ENCODE measurements around the gene ZBTB8A. TPM values are rescaled to one million over a fixed set of nuclear protein-coding genes. Genes with fewer than 3 reads are reported as not detected.
"Not testable (repeated sequence)": the region's sequence is repeated elsewhere in the genome, so short reads cannot be mapped to it uniquely, and the experiment has no call there.

The ZBTB8A gene
- polyA plus RNA-seq, 3 donors: 16.5 to 17.1 (median 16.9) TPM

GRCh38 chr1:32606565-32607371 is 67.5 kb downstream of the ZBTB8A start:
- no peak for DNase-seq (ENCODE audit: extremely low read depth in 1 of 11, low read depth in 9 of 11, low spot score in 4 of 11)

GRCh38 chr1:32609180-32609579 is 70.0 kb downstream of the ZBTB8A start:
- DNase-seq (ENCODE audit: extremely low read depth in 1 of 11, low read depth in 9 of 11, low spot score in 4 of 11): no peak

- no peak for DNase-seq (ENCODE audit: extremely low read depth in 1 of 11, low read depth in 9 of 11, low spot score in 4 of 11)
Observed at GRCh38 chr1:32611859-32612188, 72.6 kb downstream of the ZBTB8A start.

- peak in 10 of 11 donors; percentile 15 to 59 (median 38) for DNase-seq (ENCODE audit: extremely low read depth in 1 of 11, low read depth in 9 of 11, low spot score in 4 of 11)
Observed at GRCh38 chr1:32612189-32612881, 73.1 kb downstream of the ZBTB8A start.

- DNase-seq (ENCODE audit: extremely low read depth in 1 of 11, low read depth in 9 of 11, low spot score in 4 of 11): no peak
Observed at GRCh38 chr1:32613472-32613871, 74.2 kb downstream of the ZBTB8A start.

GRCh38 chr1:32618673-32619221 is 79.5 kb downstream of the ZBTB8A start:
- no peak for DNase-seq (ENCODE audit: extremely low read depth in 1 of 11, low read depth in 9 of 11, low spot score in 4 of 11)

GRCh38 chr1:32619701-32620485 is 80.7 kb downstream of the ZBTB8A start:
- DNase-seq (ENCODE audit: extremely low read depth in 1 of 11, low read depth in 9 of 11, low spot score in 4 of 11): peak in 3 of 11 donors; percentile 1 to 9 (median 6)

GRCh38 chr1:32622205-32622604 is 83.0 kb downstream of the ZBTB8A start:
- DNase-seq (ENCODE audit: extremely low read depth in 1 of 11, low read depth in 9 of 11, low spot score in 4 of 11): no peak

- no peak for DNase-seq (ENCODE audit: extremely low read depth in 1 of 11, low read depth in 9 of 11, low spot score in 4 of 11)
Observed at GRCh38 chr1:32622806-32623681, 83.8 kb downstream of the ZBTB8A start.

GRCh38 chr1:32623775-32624174 is 84.5 kb downstream of the ZBTB8A start:
- no peak for DNase-seq (ENCODE audit: extremely low read depth in 1 of 11, low read depth in 9 of 11, low spot score in 4 of 11)

- no peak for DNase-seq (ENCODE audit: extremely low read depth in 1 of 11, low read depth in 9 of 11, low spot score in 4 of 11)
Observed at GRCh38 chr1:32626176-32626575, 86.9 kb downstream of the ZBTB8A start.

- no peak for DNase-seq (ENCODE audit: extremely low read depth in 1 of 11, low read depth in 9 of 11, low spot score in 4 of 11)
Observed at GRCh38 chr1:32627596-32628162, 88.5 kb downstream of the ZBTB8A start.

- not testable (repeated sequence) for DNase-seq (ENCODE audit: extremely low read depth in 1 of 11, low read depth in 9 of 11, low spot score in 4 of 11)
Observed at GRCh38 chr1:32630173-32630572, 90.9 kb downstream of the ZBTB8A start.

- DNase-seq (ENCODE audit: extremely low read depth in 1 of 11, low read depth in 9 of 11, low spot score in 4 of 11): no peak
Observed at GRCh38 chr1:32632829-32633228, 93.6 kb downstream of the ZBTB8A start.

GRCh38 chr1:32635508-32636277 is 96.5 kb downstream of the ZBTB8A start:
- DNase-seq (ENCODE audit: extremely low read depth in 1 of 11, low read depth in 9 of 11, low spot score in 4 of 11): no peak

GRCh38 chr1:32636914-32637645 is 97.9 kb downstream of the ZBTB8A start:
- no peak for DNase-seq (ENCODE audit: extremely low read depth in 1 of 11, low read depth in 9 of 11, low spot score in 4 of 11)

GRCh38 chr1:32639489-32640075 is 100.4 kb downstream of the ZBTB8A start:
- no peak for DNase-seq (ENCODE audit: extremely low read depth in 1 of 11, low read depth in 9 of 11, low spot score in 4 of 11)

All from renal cortex interstitium (tissue), 11 donors.